SK-N-MC (cell line): ENCODE data around the gene P3H3.

Source experiments
- EZH2 ChIP-seq: fragments of 200-600 bp; sonication (generic); IDR thresholded peaks from one replicate; pipeline ENCODE4 v1.6.1; 2017; ENCODE audit warnings: antibody characterized with exemption
- POLR2AphosphoS5 ChIP-seq: IDR thresholded peaks from 2 replicates; pipeline ENCODE4 v1.6.1; 2012; ENCODE audit warnings: mild to moderate bottlenecking, low read depth, low read length, borderline replicate concordance

- TF ChIP-seq EZH2 (no peak), POLR2AphosphoS5 (peak; percentile 91)
Observed at GRCh38 chr12:6827437-6827911, 733 bp upstream of the P3H3 start.
